SK-N-SH (cell line): ENCODE results near the gene BSPRY.

Source experiments
- CTCF ChIP-seq: fragments of 200-600 bp; sonication (generic); IDR thresholded peaks from 2 replicates; pipeline ENCODE4 v1.6.1; 2017; ENCODE audit warnings: antibody characterized with exemption, mild to moderate bottlenecking, moderate library complexity
- EP300 ChIP-seq, 2 experiments: IDR thresholded peaks; 2 replicates each; pipeline versions ENCODE4 v1.4.0 to v1.6.1; 2012; ENCODE audit warnings: borderline replicate concordance in 1 of 2, low read depth in 1 of 2, low read length in 1 of 2
- GATA2 ChIP-seq: sonication (generic); formaldehyde crosslinking; IDR thresholded peaks from 2 replicates; pipeline ENCODE4 v1.5.0; 2020; ENCODE audit warnings: mild to moderate bottlenecking, missing genetic modification reagents
- TAF1 ChIP-seq: IDR thresholded peaks from 2 replicates; pipeline ENCODE4 v1.6.1; 2012; ENCODE audit warnings: low read depth, mild to moderate bottlenecking, low read length, moderate library complexity, borderline replicate concordance
- TEAD4 ChIP-seq: IDR thresholded peaks from 2 replicates; pipeline ENCODE4 v1.4.0; 2012; ENCODE audit warnings: mild to moderate bottlenecking, borderline replicate concordance; ENCODE audit not compliant: insufficient read depth

GRCh38 chr9:113359385-113359784, 10.0 kb downstream of the BSPRY start:
- no peak for TF ChIP-seq CTCF
- TF ChIP-seq TAF1 = no peak
- no peak for TF ChIP-seq EP300 (IDR thresholded peaks at IDR 0.05; ENCODE audit: borderline replicate concordance in 1 of 2, low read depth in 1 of 2, low read length in 1 of 2)
- no peak for TF ChIP-seq TEAD4
- TF ChIP-seq GATA2 = no peak
